Activated T-cell treated with anti-CD3 and anti-CD28 coated beads, Interleukin-2, amount 50 U/mL, for 4 hours (primary cell): ENCODE results near the gene STXBP1. TPM values are rescaled to one million over a fixed set of nuclear protein-coding genes. Genes with fewer than 3 reads are reported as not detected.

Experiments
- ATAC-seq, 2 donors: fragments of 200-7000 bp; cut with Tn5 transposase; one replicate each; pipeline ENCODE4 v1.10.0; 2021
- DNase-seq: peaks from one replicate; pipeline ENCODE4 v3.0.0-alpha.2; 2020
- H3K27me3 Mint-ChIP-seq: one replicate; pipeline ENCODE4 v1.8.0; 2021; ENCODE audit warnings: low read depth, mixed read lengths
- H3K36me3 Mint-ChIP-seq: one replicate; pipeline ENCODE4 v1.8.0; 2022; ENCODE audit warnings: mixed read lengths; ENCODE audit not compliant: insufficient read depth
- H3K4me1 Mint-ChIP-seq: one replicate; pipeline ENCODE4 v1.8.0; 2021; ENCODE audit warnings: low read depth, mixed read lengths
- H3K4me3 Mint-ChIP-seq: one replicate; pipeline ENCODE4 v1.8.0; 2021; ENCODE audit warnings: mild to moderate bottlenecking, moderate library complexity, mixed read lengths
- H3K9me3 Mint-ChIP-seq: one replicate; pipeline ENCODE4 v1.8.0; 2021; ENCODE audit warnings: mixed read lengths
- total RNA-seq, 3 donors: library from RNA; stranded (reverse); gene quantifications; one replicate each; pipeline ENCODE4 v1.2.1, GENCODE V29; 2021

STXBP1 gene
- total RNA-seq, 3 donors from 2014 or later = 10.8 to 11.6 (median 11.0) TPM

GRCh38 chr9:127626752-127627493, 14.8 kb downstream of the STXBP1 start:
- DNase-seq (no peak), ATAC-seq (no peak)
- Mint-ChIP-seq H3K4me3 (no peak overlapping the region), H3K4me1 (no peaks in the 10 kb centered on the region), H3K27me3 (peaks cover 1% of the 10 kb centered on the region), H3K9me3 (no peaks in the 10 kb centered on the region), H3K36me3 (no peaks in the 10 kb centered on the region)

GRCh38 chr9:127627494-127627855, 15.4 kb downstream of the STXBP1 start:
- ATAC-seq = no peak
- no peak for DNase-seq
- Mint-ChIP-seq H3K36me3 (no peaks in the 10 kb centered on the region), H3K4me1 (no peaks in the 10 kb centered on the region), H3K27me3 (peaks cover 1% of the 10 kb centered on the region), H3K4me3 (no peak overlapping the region), H3K9me3 (no peaks in the 10 kb centered on the region)

GRCh38 chr9:127628758-127629467, 16.8 kb downstream of the STXBP1 start:
- Mint-ChIP-seq H3K36me3 (no peaks in the 10 kb centered on the region), H3K27me3 (peaks cover 1% of the 10 kb centered on the region), H3K9me3 (no peaks in the 10 kb centered on the region), H3K4me1 (peaks cover 2% of the 10 kb centered on the region), H3K4me3 (no peak overlapping the region)
- no peak for ATAC-seq
- DNase-seq = no peak

DNA sequence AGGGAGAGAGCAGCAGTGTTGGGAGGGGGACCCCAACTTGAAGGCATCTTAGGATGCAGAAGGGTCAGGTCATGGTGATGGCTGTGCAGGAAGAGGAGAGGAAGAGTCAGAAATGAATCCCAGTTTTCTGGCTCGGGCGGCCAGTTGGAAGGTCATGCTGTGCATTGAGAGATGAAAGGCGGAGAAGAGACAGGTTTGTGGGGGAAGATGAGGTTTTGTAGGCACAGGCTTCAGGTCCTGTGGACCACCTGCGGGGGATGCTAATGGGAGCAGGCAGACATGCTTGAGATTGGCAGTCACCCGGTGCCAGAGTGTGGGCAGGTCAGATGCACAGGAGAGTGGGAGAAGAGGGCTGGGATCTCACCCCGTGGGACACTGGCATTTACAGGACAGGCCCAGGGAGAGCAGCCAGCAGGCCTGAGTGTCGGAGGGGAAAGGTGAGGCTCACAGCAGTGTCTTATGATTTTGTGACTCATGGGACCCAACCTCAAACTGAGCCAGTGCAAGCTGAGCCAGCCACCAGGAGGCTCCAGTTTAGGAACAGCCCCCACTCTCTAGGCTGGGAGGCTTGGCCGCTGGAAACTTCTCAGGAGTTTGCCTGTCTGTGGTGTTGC, 17.5 kb downstream of the STXBP1 start:
- Mint-ChIP-seq H3K4me1 (peaks cover 7% of the 10 kb centered on the region), H3K4me3 (no peak overlapping the region), H3K27me3 (peaks cover 1% of the 10 kb centered on the region), H3K9me3 (no peaks in the 10 kb centered on the region), H3K36me3 (no peaks in the 10 kb centered on the region)
- ATAC-seq = peak in 1 of 2 donors; percentile 46
- no peak for DNase-seq

DNA sequence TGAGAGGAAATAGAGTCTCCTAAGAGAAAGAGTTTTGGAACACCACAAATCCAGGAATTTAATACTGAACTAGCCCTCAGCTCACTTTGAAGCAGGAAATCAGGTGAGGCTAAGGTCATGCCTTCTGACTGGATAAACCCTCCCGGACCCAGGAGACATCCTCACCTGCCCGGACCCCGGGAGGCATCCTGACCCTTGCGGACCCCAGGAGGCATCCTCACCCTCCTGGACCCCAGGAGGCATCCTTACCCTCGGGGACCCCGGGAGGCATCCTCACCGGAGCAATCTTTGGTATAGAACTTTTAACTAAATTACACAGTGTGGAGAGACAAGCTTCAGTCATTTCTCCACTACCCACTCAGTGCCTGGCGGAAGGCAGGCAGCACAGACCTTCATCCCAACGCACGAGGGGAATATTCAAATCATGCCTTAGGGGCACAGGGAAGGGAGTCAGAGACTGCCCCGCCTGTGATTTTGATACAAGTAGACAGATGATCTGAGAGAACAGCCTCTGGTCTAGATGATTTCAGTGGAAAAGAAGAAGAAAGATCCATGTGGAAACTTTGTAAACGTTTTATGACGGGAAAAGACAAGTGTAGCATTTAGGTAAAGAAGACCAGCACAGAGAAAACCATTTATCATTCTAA, 21.3 kb downstream of the STXBP1 start:
- Mint-ChIP-seq H3K4me3 (no peak overlapping the region), H3K4me1 (peaks cover 7% of the 10 kb centered on the region), H3K9me3 (no peaks in the 10 kb centered on the region), H3K27me3 (peaks cover 5% of the 10 kb centered on the region), H3K36me3 (no peaks in the 10 kb centered on the region)
- no peak for ATAC-seq
- DNase-seq = no peak

GRCh38 chr9:127634021-127634420, 21.9 kb downstream of the STXBP1 start:
- no peaks in the 10 kb centered on the region for H3K9me3 Mint-ChIP-seq
- DNase-seq (no peak), ATAC-seq (no peak)
- H3K4me3 Mint-ChIP-seq = no peak overlapping the region
- H3K27me3 Mint-ChIP-seq = peaks cover 5% of the 10 kb centered on the region
- H3K36me3 Mint-ChIP-seq = no peaks in the 10 kb centered on the region
- H3K4me1 Mint-ChIP-seq = peaks cover 7% of the 10 kb centered on the region

- no peak for ATAC-seq
- peaks cover 7% of the 10 kb centered on the region for H3K4me1 Mint-ChIP-seq
- no peaks in the 10 kb centered on the region for H3K36me3 Mint-ChIP-seq
- H3K27me3 Mint-ChIP-seq = peaks cover 5% of the 10 kb centered on the region
- DNase-seq = no peak
- no peaks in the 10 kb centered on the region for H3K9me3 Mint-ChIP-seq
- H3K4me3 Mint-ChIP-seq = no peak overlapping the region
Measured at GRCh38 chr9:127634698-127635097, 22.6 kb downstream of the STXBP1 start.

DNA sequence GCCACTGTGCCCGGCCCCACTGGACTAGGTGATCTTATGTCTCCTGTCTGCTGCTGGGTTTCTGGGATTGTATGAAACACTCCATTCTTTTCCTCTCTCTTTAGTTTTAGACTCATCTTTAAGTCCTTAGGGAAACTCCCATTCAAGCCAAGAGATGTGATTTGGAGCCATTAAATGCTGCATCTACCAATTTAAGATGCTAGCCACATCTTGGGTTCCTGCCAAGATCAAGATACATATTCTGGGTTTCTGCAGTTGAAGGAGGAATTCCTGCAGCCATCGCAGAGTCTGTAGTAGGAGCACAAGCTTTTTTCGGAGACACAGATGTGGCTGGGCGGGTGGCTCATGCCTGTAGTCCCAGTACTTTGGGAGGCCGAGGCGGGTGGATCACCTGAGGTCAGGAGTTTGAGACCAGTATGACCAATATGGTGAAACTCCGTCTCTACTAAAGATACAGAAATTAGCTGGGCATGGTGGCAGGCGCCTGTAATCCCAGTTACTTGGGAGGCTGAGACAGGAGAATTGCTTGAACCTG, 23.2 kb downstream of the STXBP1 start:
- DNase-seq (no peak), ATAC-seq (no peak)
- Mint-ChIP-seq H3K4me3 (no peak overlapping the region), H3K27me3 (peaks cover 5% of the 10 kb centered on the region), H3K36me3 (no peaks in the 10 kb centered on the region), H3K9me3 (no peaks in the 10 kb centered on the region), H3K4me1 (peaks cover 7% of the 10 kb centered on the region)

DNA sequence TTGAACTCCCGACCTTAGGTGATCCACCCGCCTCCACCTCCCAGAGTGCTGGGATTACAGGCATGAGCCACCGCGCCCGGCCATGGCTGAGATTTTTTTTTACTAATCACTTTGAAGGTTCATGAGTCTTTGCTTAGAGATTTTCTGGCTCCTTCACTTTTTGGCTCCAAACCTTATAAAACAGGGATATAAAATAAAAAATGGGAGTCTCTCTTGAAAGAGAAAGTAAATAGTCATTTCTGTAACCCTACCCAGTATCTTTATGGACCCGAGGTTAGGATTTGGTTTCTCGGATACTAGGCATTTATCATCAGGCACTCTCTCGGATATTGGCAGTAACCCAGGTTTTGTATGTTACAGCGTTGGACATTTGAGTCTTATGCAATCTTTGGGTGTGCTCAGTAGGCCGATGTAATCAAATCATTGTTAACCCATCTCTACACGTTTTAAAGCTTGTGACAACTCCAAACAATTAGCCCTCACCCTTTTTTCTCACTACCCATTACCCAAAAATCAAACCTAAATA, 25.3 kb downstream of the STXBP1 start:
- H3K4me1 Mint-ChIP-seq = peaks cover 7% of the 10 kb centered on the region
- no peaks in the 10 kb centered on the region for H3K9me3 Mint-ChIP-seq
- no peak overlapping the region for H3K4me3 Mint-ChIP-seq
- ATAC-seq (no peak), DNase-seq (no peak)
- no peaks in the 10 kb centered on the region for H3K36me3 Mint-ChIP-seq
- peaks cover 4% of the 10 kb centered on the region for H3K27me3 Mint-ChIP-seq

GRCh38 chr9:127640908-127641545, 28.9 kb downstream of the STXBP1 start:
- Mint-ChIP-seq H3K4me3 (no peak overlapping the region), H3K36me3 (no peaks in the 10 kb centered on the region), H3K9me3 (no peaks in the 10 kb centered on the region), H3K4me1 (no peaks in the 10 kb centered on the region), H3K27me3 (peaks cover 6% of the 10 kb centered on the region)
- ATAC-seq = no peak
- no peak for DNase-seq

- ATAC-seq = no peak
- no peaks in the 10 kb centered on the region for H3K4me1 Mint-ChIP-seq
- no peaks in the 10 kb centered on the region for H3K9me3 Mint-ChIP-seq
- H3K27me3 Mint-ChIP-seq = peaks cover 2% of the 10 kb centered on the region
- DNase-seq = no peak
- no peaks in the 10 kb centered on the region for H3K36me3 Mint-ChIP-seq
- H3K4me3 Mint-ChIP-seq = no peak overlapping the region
Measured at GRCh38 chr9:127642082-127642740, 30.1 kb downstream of the STXBP1 start.

- ATAC-seq = no peak
Measured at GRCh38 chr9:127644146-127644827, 32.2 kb downstream of the STXBP1 start.

DNA sequence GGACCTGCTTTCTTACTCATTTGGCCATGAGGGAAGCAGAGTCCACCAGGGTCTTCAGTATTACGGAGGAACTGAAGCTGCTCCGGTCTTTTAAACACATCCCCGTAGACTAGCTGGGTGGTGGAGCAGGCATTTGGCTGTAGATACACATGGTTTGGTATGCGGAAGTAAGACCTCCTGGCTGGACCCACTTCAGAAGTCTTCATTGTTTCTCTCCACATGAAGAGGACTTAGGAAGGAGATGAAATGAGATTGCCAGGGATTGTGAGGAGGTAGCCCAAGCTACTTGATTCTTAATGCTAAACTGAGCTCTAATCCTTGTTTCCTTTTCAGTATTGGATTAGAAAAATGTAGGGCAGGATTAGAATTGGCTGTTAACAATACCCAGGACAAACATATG, 32.9 kb downstream of the STXBP1 start:
- H3K27me3 Mint-ChIP-seq = peaks cover 2% of the 10 kb centered on the region
- H3K4me3 Mint-ChIP-seq = no peak overlapping the region
- H3K4me1 Mint-ChIP-seq = no peaks in the 10 kb centered on the region
- no peak for DNase-seq
- no peak for ATAC-seq
- H3K36me3 Mint-ChIP-seq = no peaks in the 10 kb centered on the region
- no peaks in the 10 kb centered on the region for H3K9me3 Mint-ChIP-seq

More at GRCh38 chr9:127644146-127644827, 32.2 kb downstream of the STXBP1 start:
- H3K36me3 Mint-ChIP-seq = no peaks in the 10 kb centered on the region
- H3K9me3 Mint-ChIP-seq = no peaks in the 10 kb centered on the region
- H3K27me3 Mint-ChIP-seq = peaks cover 2% of the 10 kb centered on the region
- no peaks in the 10 kb centered on the region for H3K4me1 Mint-ChIP-seq
- H3K4me3 Mint-ChIP-seq = no peak overlapping the region
- DNase-seq = no peak
